OCI-LY3 (cell line): ENCODE data around the gene B4GALT6.

Experiments used
- H2AFZ ChIP-seq: fragments of 200-600, 300-600 bp; shearing (Covaris generic); 2 replicates; pipeline ENCODE4 v1.6.0; 2014; ENCODE audit warnings: antibody characterized with exemption, low read depth, low read length
- H3K27ac ChIP-seq: fragments of 200-600, 300-600 bp; sonication (generic); 2 replicates; pipeline ENCODE4 v1.5.1; 2014; ENCODE audit warnings: mild to moderate bottlenecking, low read length, moderate library complexity, mixed read lengths
- H3K27me3 ChIP-seq: fragments of 200-600, 300-600 bp; sonication (generic); 2 replicates; pipeline ENCODE4 v1.6.1; 2014; ENCODE audit warnings: low read depth, low read length, mixed read lengths
- H3K36me3 ChIP-seq: fragments of 200-600, 300-600 bp; sonication (generic); replicated peaks from 2 replicates; pipeline ENCODE3; 2014; ENCODE audit warnings: low read depth, low read length, mixed read lengths
- H3K4me1 ChIP-seq: fragments of 300-600, 200-600 bp; sonication (generic); 2 replicates; pipeline ENCODE4 v1.6.1; 2014; ENCODE audit warnings: low read length, mixed read lengths
- H3K4me2 ChIP-seq: fragments of 200-600, 300-600 bp; sonication (generic); 2 replicates; pipeline ENCODE4 v1.6.1; 2014; ENCODE audit warnings: low read length, mixed read lengths
- H3K4me3 ChIP-seq: fragments of 300-600, 200-600 bp; sonication (generic); 2 replicates; pipeline ENCODE4 v1.5.1; 2014; ENCODE audit warnings: antibody characterized with exemption, mild to moderate bottlenecking, low read length, moderate library complexity
- H3K79me2 ChIP-seq: fragments of 300-600, 200-600 bp; shearing (Covaris generic); 2 replicates; pipeline ENCODE4 v1.6.1; 2014; ENCODE audit warnings: mild to moderate bottlenecking, low read length, mixed read lengths
- H3K9ac ChIP-seq: fragments of 300-600, 200-600 bp; shearing (Covaris generic); 2 replicates; pipeline ENCODE4 v1.6.0; 2014; ENCODE audit warnings: mild to moderate bottlenecking, low read length, moderate library complexity
- H3K9me3 ChIP-seq: fragments of 200-600, 300-600 bp; shearing (Covaris generic); 2 replicates; pipeline ENCODE4 v1.6.1; 2014; ENCODE audit warnings: low read length, mixed read lengths; ENCODE audit not compliant: insufficient read depth
- H4K20me1 ChIP-seq: fragments of 200-600, 300-600 bp; sonication (generic); 2 replicates; pipeline ENCODE4 v1.6.1; 2016; ENCODE audit warnings: low read length, mixed read lengths; ENCODE audit not compliant: insufficient read depth
- CTCF ChIP-seq: fragments of 200-600, 300-600 bp; sonication (generic); IDR thresholded peaks from 2 replicates; pipeline ENCODE4 v1.5.1; 2014; ENCODE audit warnings: antibody characterized with exemption, low read length, low read depth
- EZH2phosphoT487 ChIP-seq: fragments of 200-600 bp; shearing (Covaris generic); IDR thresholded peaks from 2 replicates; pipeline ENCODE4 v1.6.1; 2018; ENCODE audit warnings: antibody characterized with exemption, mixed run types, low read depth

The B4GALT6 gene

GRCh38 chr18:31645411-31645810 is 39.0 kb downstream of the B4GALT6 start:
- no peak overlapping the region for H2AFZ ChIP-seq

GRCh38 chr18:31643003-31643402 is 41.4 kb downstream of the B4GALT6 start:
- H3K9ac ChIP-seq: no peak overlapping the region
- H4K20me1 ChIP-seq: no peaks in the 10 kb centered on the region
- H3K4me3 ChIP-seq: no peak overlapping the region
- H3K4me2 ChIP-seq: no peak overlapping the region
- H3K27ac ChIP-seq: no peak overlapping the region
- no peaks in the 10 kb centered on the region for H3K27me3 ChIP-seq
- H3K4me1 ChIP-seq: peaks cover 25% of the 10 kb centered on the region
- no peak overlapping the region for H2AFZ ChIP-seq
- H3K79me2 ChIP-seq: no peaks in the 10 kb centered on the region
- no peaks in the 10 kb centered on the region for H3K36me3 ChIP-seq
- TF ChIP-seq CTCF: no peak
- no peak for TF ChIP-seq EZH2phosphoT487
- no peaks in the 10 kb centered on the region for H3K9me3 ChIP-seq

More at GRCh38 chr18:31645411-31645810, 39.0 kb downstream of the B4GALT6 start:
- H3K27me3 ChIP-seq: no peaks in the 10 kb centered on the region
- H3K9ac ChIP-seq: no peak overlapping the region
- no peaks in the 10 kb centered on the region for H4K20me1 ChIP-seq
- no peaks in the 10 kb centered on the region for H3K36me3 ChIP-seq
- no peak for TF ChIP-seq CTCF
- TF ChIP-seq EZH2phosphoT487: no peak
- no peak overlapping the region for H3K27ac ChIP-seq
- H3K9me3 ChIP-seq: no peaks in the 10 kb centered on the region
- H3K79me2 ChIP-seq: no peaks in the 10 kb centered on the region
- H3K4me1 ChIP-seq: peaks cover 48% of the 10 kb centered on the region
- no peak overlapping the region for H3K4me3 ChIP-seq
- H3K4me2 ChIP-seq: no peak overlapping the region

GRCh38 chr18:31637445-31637844 is 46.9 kb downstream of the B4GALT6 start:
- H3K27me3 ChIP-seq: no peaks in the 10 kb centered on the region
- peaks cover 8% of the 10 kb centered on the region for H3K36me3 ChIP-seq
- H3K4me2 ChIP-seq: no peak overlapping the region
- peaks cover 18% of the 10 kb centered on the region for H3K4me1 ChIP-seq
- no peaks in the 10 kb centered on the region for H3K79me2 ChIP-seq
- H4K20me1 ChIP-seq: no peaks in the 10 kb centered on the region
- H3K4me3 ChIP-seq: no peak overlapping the region
- no peak overlapping the region for H3K9ac ChIP-seq
- no peak overlapping the region for H2AFZ ChIP-seq
- TF ChIP-seq CTCF (no peak), EZH2phosphoT487 (no peak)
- no peaks in the 10 kb centered on the region for H3K9me3 ChIP-seq
- no peak overlapping the region for H3K27ac ChIP-seq

DNA sequence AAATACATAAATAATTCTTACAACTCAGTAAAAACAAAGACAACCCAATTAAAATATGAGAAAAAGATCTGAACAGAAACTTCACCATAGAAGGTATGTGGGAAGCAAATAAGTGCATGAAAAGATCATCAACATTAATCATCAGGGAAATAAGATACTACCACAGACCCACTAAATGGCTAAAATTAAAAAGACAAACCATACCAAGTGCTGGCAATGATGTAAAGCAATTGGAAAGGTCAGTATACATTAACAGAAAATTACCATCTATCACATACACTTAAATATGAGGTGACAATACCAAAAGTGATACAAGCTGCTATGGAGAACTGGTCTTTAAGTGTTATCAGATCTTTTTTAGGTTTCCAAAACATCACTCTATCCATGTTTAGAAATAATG is 48.0 kb downstream of the B4GALT6 start:
- H3K36me3 ChIP-seq: peaks cover 8% of the 10 kb centered on the region
- no peaks in the 10 kb centered on the region for H3K79me2 ChIP-seq
- no peaks in the 10 kb centered on the region for H4K20me1 ChIP-seq

More for the DNA sequence above, 48.0 kb downstream of the B4GALT6 start:
- H3K4me2 ChIP-seq: no peak overlapping the region
- H3K9ac ChIP-seq: no peak overlapping the region
- no peak overlapping the region for H3K27ac ChIP-seq
- H3K9me3 ChIP-seq: no peaks in the 10 kb centered on the region
- TF ChIP-seq CTCF (no peak), EZH2phosphoT487 (no peak)
- peaks cover 24% of the 10 kb centered on the region for H3K4me1 ChIP-seq
- H3K4me3 ChIP-seq: no peak overlapping the region
- no peaks in the 10 kb centered on the region for H3K27me3 ChIP-seq
- H2AFZ ChIP-seq: no peak overlapping the region
